H9 (cell line): Measurements from ENCODE around the gene CD163L1. TPM values are rescaled to one million over a fixed set of nuclear protein-coding genes. Genes with fewer than 3 reads are reported as not detected.

Experiments used
- DNase-seq: peaks from one replicate; pipeline ENCODE4 v3.0.0-alpha.2; 2017
- H2AFZ ChIP-seq: one replicate; pipeline ENCODE4 v1.6.1; 2013; ENCODE audit warnings: mild to moderate bottlenecking, low read length, control low read depth, moderate library complexity
- H2AK5ac ChIP-seq: 2 replicates; pipeline ENCODE4 v1.6.1; 2013; ENCODE audit warnings: low read length, control low read depth, mixed read lengths; ENCODE audit not compliant: insufficient read length
- H2BK120ac ChIP-seq: one replicate; pipeline ENCODE4 v1.6.1; 2013; ENCODE audit warnings: low read depth, mild to moderate bottlenecking, low read length, control low read depth, inconsistent platforms; ENCODE audit not compliant: poor library complexity, severe bottlenecking
- H2BK12ac ChIP-seq: 2 replicates; pipeline ENCODE4 v1.6.1; 2013; ENCODE audit warnings: low read length, control low read depth, mixed read lengths, low read depth; ENCODE audit not compliant: insufficient read length
- H2BK15ac ChIP-seq: 2 replicates; pipeline ENCODE4 v1.6.1; 2013; ENCODE audit warnings: low read depth, low read length, control low read depth
- H2BK20ac ChIP-seq: one replicate; pipeline ENCODE4 v1.6.1; 2013; ENCODE audit warnings: low read depth, mild to moderate bottlenecking, low read length, control low read depth, inconsistent platforms; ENCODE audit not compliant: poor library complexity, severe bottlenecking
- H2BK5ac ChIP-seq: 2 replicates; pipeline ENCODE4 v1.6.1; 2013; ENCODE audit warnings: low read length, control low read depth, mixed read lengths; ENCODE audit not compliant: insufficient read length
- H3K14ac ChIP-seq: 2 replicates; pipeline ENCODE4 v1.6.1; 2013; ENCODE audit warnings: low read length, control low read depth; ENCODE audit not compliant: insufficient read depth
- H3K18ac ChIP-seq: 2 replicates; pipeline ENCODE4 v1.6.1; 2013; ENCODE audit warnings: low read depth, mild to moderate bottlenecking, mixed read lengths, low read length, control low read depth; ENCODE audit not compliant: insufficient read length
- H3K23ac ChIP-seq: 2 replicates; pipeline ENCODE4 v1.6.1; 2013; ENCODE audit warnings: low read length, control low read depth, mixed read lengths, low read depth; ENCODE audit not compliant: insufficient read length
- H3K23me2 ChIP-seq: 2 replicates; pipeline ENCODE4 v1.6.1; 2013; ENCODE audit warnings: low read depth, mild to moderate bottlenecking, mixed read lengths, low read length, control low read depth; ENCODE audit not compliant: insufficient read length, poor library complexity, severe bottlenecking
- H3K27ac ChIP-seq: 2 replicates; pipeline ENCODE4 v1.5.1; 2013; ENCODE audit warnings: low read length, control low read depth, mixed read lengths, low read depth; ENCODE audit not compliant: insufficient read length
- H3K27me3 ChIP-seq: 2 replicates; pipeline ENCODE4 v1.6.1; 2013; ENCODE audit warnings: low read length, control low read depth, inconsistent platforms; ENCODE audit not compliant: insufficient read depth
- H3K4ac ChIP-seq: 2 replicates; pipeline ENCODE4 v1.6.1; 2013; ENCODE audit warnings: low read depth, mild to moderate bottlenecking, control low read depth, inconsistent platforms, low read length, moderate library complexity
- H3K4me1 ChIP-seq: 2 replicates; pipeline ENCODE4 v1.6.1; 2013; ENCODE audit warnings: low read length, control low read depth, inconsistent platforms; ENCODE audit not compliant: insufficient read depth
- H3K4me2 ChIP-seq: 2 replicates; pipeline ENCODE4 v1.6.1; 2013; ENCODE audit warnings: low read length, control low read depth, mixed read lengths; ENCODE audit not compliant: insufficient read length, insufficient read depth
- H3K56ac ChIP-seq: 2 replicates; pipeline ENCODE4 v1.6.1; 2013; ENCODE audit warnings: low read depth, mild to moderate bottlenecking, mixed read lengths, low read length, control low read depth; ENCODE audit not compliant: insufficient read length
- H3K79me1 ChIP-seq: 2 replicates; pipeline ENCODE4 v1.6.1; 2013; ENCODE audit warnings: low read depth, mild to moderate bottlenecking, moderate library complexity, low read length, control low read depth, inconsistent platforms; ENCODE audit not compliant: insufficient read depth, poor library complexity, severe bottlenecking
- H3K79me2 ChIP-seq: 2 replicates; pipeline ENCODE4 v1.6.1; 2013; ENCODE audit warnings: low read length, control low read depth, inconsistent platforms; ENCODE audit not compliant: insufficient read depth
- H3K9ac ChIP-seq: 2 replicates; pipeline ENCODE4 v1.6.1; 2013; ENCODE audit warnings: low read length, control low read depth, mixed read lengths; ENCODE audit not compliant: insufficient read length; ENCODE audit errors: extremely low read depth
- H3K9me3 ChIP-seq: one replicate; pipeline ENCODE4 v1.6.1; 2013; ENCODE audit warnings: low read depth, low read length, inconsistent platforms; ENCODE audit not compliant: control insufficient read depth
- H3T11ph ChIP-seq: one replicate; pipeline ENCODE4 v1.6.1; 2013; ENCODE audit warnings: mild to moderate bottlenecking, low read length, control low read depth, inconsistent platforms
- H4K20me1 ChIP-seq: one replicate; pipeline ENCODE4 v1.6.1; 2013; ENCODE audit not compliant: control insufficient read depth, insufficient read length, insufficient read depth
- H4K5ac ChIP-seq: 2 replicates; pipeline ENCODE4 v1.6.1; 2013; ENCODE audit warnings: low read depth, mild to moderate bottlenecking, mixed read lengths, low read length, control low read depth; ENCODE audit not compliant: insufficient read length
- H4K8ac ChIP-seq: replicated peaks from 2 replicates; pipeline ENCODE4 v1.6.1; 2013; ENCODE audit warnings: low read length, control low read depth, mixed read lengths, low read depth; ENCODE audit not compliant: insufficient read length
- H4K91ac ChIP-seq: 2 replicates; pipeline ENCODE4 v1.6.1; 2013; ENCODE audit warnings: low read depth, mild to moderate bottlenecking, moderate library complexity, mixed read lengths, low read length, control low read depth; ENCODE audit not compliant: insufficient read length
- H3K27ac Mint-ChIP-seq, 3 experiments: 2 replicates in 2 of 3; 3 replicates in 1 of 3; pipeline ENCODE4 v1.8.0; 2020 to 2021; ENCODE audit warnings: mixed read lengths in 3 of 3, mild to moderate bottlenecking in 1 of 3, moderate library complexity in 1 of 3
- H3K27me3 Mint-ChIP-seq: 2 replicates; pipeline ENCODE4 v1.8.0; 2021; ENCODE audit warnings: low read depth, mild to moderate bottlenecking, moderate library complexity, mixed read lengths
- H3K36me3 Mint-ChIP-seq, 3 experiments: 2 replicates in 2 of 3; 3 replicates in 1 of 3; pipeline ENCODE4 v1.8.0; 2020 to 2021; ENCODE audit warnings: low read depth in 3 of 3, mixed read lengths in 3 of 3; ENCODE audit not compliant: insufficient read depth in 1 of 3
- H3K4me1 Mint-ChIP-seq, 2 experiments: 2 replicates each; pipeline ENCODE4 v1.8.0; 2020; ENCODE audit warnings: mixed read lengths in 2 of 2
- H3K4me3 Mint-ChIP-seq, 2 experiments: 2 replicates in 1 of 2; 3 replicates in 1 of 2; pipeline ENCODE4 v1.8.0; 2020 to 2021; ENCODE audit warnings: mild to moderate bottlenecking in 2 of 2, mixed read lengths in 2 of 2, moderate library complexity in 1 of 2
- H3K9me3 Mint-ChIP-seq, 2 experiments: 2 replicates in 1 of 2; 3 replicates in 1 of 2; pipeline ENCODE4 v1.8.0; 2020; ENCODE audit warnings: mild to moderate bottlenecking in 2 of 2, mixed read lengths in 2 of 2, moderate library complexity in 1 of 2
- WGBS: extraction: QIAGEN DNeasy Blood & Tissue Kit; methylation state at CpG from one replicate; pipeline ENCODE4 v1.1.7; 2013; ENCODE audit warnings: missing lambda C conversion rate, low lambda C conversion rate, mixed read lengths; ENCODE audit not compliant: insufficient read length; ENCODE audit errors: extremely low coverage; 5-methylcytosine and 5-hydroxymethylcytosine counted together
- total RNA-seq: library from RNA; stranded (reverse); gene quantifications from 2 replicates; pipeline ENCODE4 v1.2.1, GENCODE V29; 2021
- TF ChIP-seq, protein P1 (sequence below): fragments of 200-600 bp; sonication (generic); conservative IDR thresholded peaks from 3 replicates; pipeline ENCODE4 v1.8.0; 2021; ENCODE audit warnings: antibody characterized with exemption, mild to moderate bottlenecking

CD163L1 gene
- total RNA-seq, 1 experiment from 2014 or later: 0.39 TPM

DNA sequence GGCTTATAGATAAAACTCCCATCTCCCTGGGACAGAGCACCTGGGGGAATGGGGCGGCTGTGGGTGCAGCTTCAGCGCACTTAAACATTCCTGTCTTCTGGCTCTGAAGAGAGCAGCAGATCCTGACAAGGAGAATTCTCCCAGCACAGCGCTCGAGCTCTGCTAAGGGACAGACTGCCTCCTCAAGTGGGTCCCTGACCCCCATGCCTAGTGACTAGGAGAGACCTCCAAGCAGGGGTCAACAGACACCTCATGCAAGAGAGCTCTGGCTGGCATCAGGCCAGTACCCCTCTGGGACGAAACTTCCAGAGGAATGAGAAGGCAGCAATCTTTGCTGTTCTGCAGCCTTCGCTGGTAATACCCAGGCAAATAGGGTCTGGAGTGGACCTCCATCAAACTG is 28.1 kb upstream of the CD163L1 start:
- H2AFZ ChIP-seq: no peak overlapping the region
- H3K4ac ChIP-seq: no peak overlapping the region
- H2AK5ac ChIP-seq: no peak overlapping the region
- H3K9me3 ChIP-seq: no peaks in the 10 kb centered on the region
- Mint-ChIP-seq H3K27ac (no peak overlapping the region), H3K4me3 (no peak overlapping the region), H3K4me1 (no peaks in the 10 kb centered on the region), H3K9me3 (peaks cover 7 to 12% of the 10 kb centered on the region in 2 experiments; a peak in 4 of 5 replicates), H3K36me3 (peaks cover 2 to 4% (median 4%) of the 10 kb centered on the region in 3 experiments; a peak in 4 of 7 replicates), H3K27me3 (peaks cover 6% of the 10 kb centered on the region; the same call in 1 of the 2 replicates)
- no peak for DNase-seq
- H3K23ac ChIP-seq: no peak overlapping the region
- H3K9ac ChIP-seq: no peak overlapping the region
- H2BK15ac ChIP-seq: no peak overlapping the region
- no peaks in the 10 kb centered on the region for H3K4me1 ChIP-seq
- no peak overlapping the region for H3K18ac ChIP-seq
- H4K20me1 ChIP-seq: no peaks in the 10 kb centered on the region
- no peak overlapping the region for H2BK20ac ChIP-seq
- H3K79me1 ChIP-seq: no peaks in the 10 kb centered on the region
- no peak overlapping the region for H3K4me2 ChIP-seq
- no peaks in the 10 kb centered on the region for H3K79me2 ChIP-seq
- no peaks in the 10 kb centered on the region for H3K23me2 ChIP-seq
- H4K5ac ChIP-seq: no peak overlapping the region
- no peak overlapping the region for H2BK120ac ChIP-seq
- no CpG with 5 or more reads among the region's 6 CpGs for WGBS
- H3K56ac ChIP-seq: no peak overlapping the region
- H3T11ph ChIP-seq: no peak overlapping the region
- H3K27me3 ChIP-seq: no peaks in the 10 kb centered on the region
- H3K14ac ChIP-seq: no peak overlapping the region
- no peak overlapping the region for H4K91ac ChIP-seq
- H4K8ac ChIP-seq: no peak overlapping the region
- no peak overlapping the region for H2BK5ac ChIP-seq
- H2BK12ac ChIP-seq: no peak overlapping the region
- no peak overlapping the region for H3K27ac ChIP-seq
- TF ChIP-seq, protein P1, sequence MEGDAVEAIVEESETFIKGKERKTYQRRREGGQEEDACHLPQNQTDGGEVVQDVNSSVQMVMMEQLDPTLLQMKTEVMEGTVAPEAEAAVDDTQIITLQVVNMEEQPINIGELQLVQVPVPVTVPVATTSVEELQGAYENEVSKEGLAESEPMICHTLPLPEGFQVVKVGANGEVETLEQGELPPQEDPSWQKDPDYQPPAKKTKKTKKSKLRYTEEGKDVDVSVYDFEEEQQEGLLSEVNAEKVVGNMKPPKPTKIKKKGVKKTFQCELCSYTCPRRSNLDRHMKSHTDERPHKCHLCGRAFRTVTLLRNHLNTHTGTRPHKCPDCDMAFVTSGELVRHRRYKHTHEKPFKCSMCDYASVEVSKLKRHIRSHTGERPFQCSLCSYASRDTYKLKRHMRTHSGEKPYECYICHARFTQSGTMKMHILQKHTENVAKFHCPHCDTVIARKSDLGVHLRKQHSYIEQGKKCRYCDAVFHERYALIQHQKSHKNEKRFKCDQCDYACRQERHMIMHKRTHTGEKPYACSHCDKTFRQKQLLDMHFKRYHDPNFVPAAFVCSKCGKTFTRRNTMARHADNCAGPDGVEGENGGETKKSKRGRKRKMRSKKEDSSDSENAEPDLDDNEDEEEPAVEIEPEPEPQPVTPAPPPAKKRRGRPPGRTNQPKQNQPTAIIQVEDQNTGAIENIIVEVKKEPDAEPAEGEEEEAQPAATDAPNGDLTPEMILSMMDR: no peak
